RCC 7860 (cell line): ENCODE measurements around the gene SDK1.

ENCODE experiments used
- DNase-seq: peaks from one replicate; pipeline ENCODE4 v3.0.0-alpha.2; 2015; ENCODE audit warnings: low spot score
- FAIRE-seq: peaks from 2 replicates; lab custom pipeline; 2012; peaks lifted over from hg19 to GRCh38; lab: Jason Lieb, UNC

The SDK1 gene

GRCh38 chr7:3327099-3327498 is 26.0 kb downstream of the SDK1 start:
- no peak for DNase-seq
- FAIRE-seq: no peak

GRCh38 chr7:3327655-3328054 is 26.6 kb downstream of the SDK1 start:
- DNase-seq: no peak
- FAIRE-seq: no peak

GRCh38 chr7:3332308-3332707 is 31.3 kb downstream of the SDK1 start:
- DNase-seq (no peak), FAIRE-seq (no peak)

- no peak for DNase-seq
- no peak for FAIRE-seq
Measured at GRCh38 chr7:3333861-3334260, 32.8 kb downstream of the SDK1 start.

- FAIRE-seq (no peak), DNase-seq (no peak)
Measured at GRCh38 chr7:3336042-3336665, 35.1 kb downstream of the SDK1 start.

- FAIRE-seq: no peak
Measured at GRCh38 chr7:3338161-3338560, 37.1 kb downstream of the SDK1 start.

GRCh38 chr7:3345699-3346481 is 44.8 kb downstream of the SDK1 start:
- FAIRE-seq: no peak

More at GRCh38 chr7:3338161-3338560, 37.1 kb downstream of the SDK1 start:
- DNase-seq: no peak

GRCh38 chr7:3349126-3349525 is 48.1 kb downstream of the SDK1 start:
- no peak for FAIRE-seq

More at GRCh38 chr7:3345699-3346481, 44.8 kb downstream of the SDK1 start:
- DNase-seq: no peak

GRCh38 chr7:3356173-3356572 is 55.1 kb downstream of the SDK1 start:
- DNase-seq: no peak
- no peak for FAIRE-seq

More at GRCh38 chr7:3349126-3349525, 48.1 kb downstream of the SDK1 start:
- DNase-seq: no peak

GRCh38 chr7:3358991-3359390 is 57.9 kb downstream of the SDK1 start:
- FAIRE-seq: no peak
- DNase-seq: no peak

- FAIRE-seq (no peak), DNase-seq (no peak)
Measured at GRCh38 chr7:3367261-3367660, 66.2 kb downstream of the SDK1 start.

- FAIRE-seq: no peak
- no peak for DNase-seq
Measured at GRCh38 chr7:3370068-3370830, 69.2 kb downstream of the SDK1 start.

GRCh38 chr7:3370921-3371320 is 69.9 kb downstream of the SDK1 start:
- no peak for FAIRE-seq
- DNase-seq: no peak

GRCh38 chr7:3371601-3372000 is 70.5 kb downstream of the SDK1 start:
- FAIRE-seq (no peak), DNase-seq (no peak)

- DNase-seq: no peak
- no peak for FAIRE-seq
Measured at GRCh38 chr7:3374239-3374638, 73.2 kb downstream of the SDK1 start.

GRCh38 chr7:3378390-3379150 is 77.5 kb downstream of the SDK1 start:
- no peak for FAIRE-seq
- no peak for DNase-seq

GRCh38 chr7:3380034-3380433 is 79.0 kb downstream of the SDK1 start:
- no peak for DNase-seq
- no peak for FAIRE-seq

- FAIRE-seq (no peak), DNase-seq (no peak)
Measured at GRCh38 chr7:3380886-3381685, 80.0 kb downstream of the SDK1 start.

GRCh38 chr7:3386423-3387190 is 85.6 kb downstream of the SDK1 start:
- DNase-seq: no peak
- FAIRE-seq: no peak
